Endothelial cell of umbilical vein (primary cell): Measurements from ENCODE around the gene CCDC167.

Source experiments
- CTCF ChIP-seq, 2 donors: IDR thresholded peaks; 1 replicate in 1 of 2; 2 replicates in 1 of 2; pipeline ENCODE4 v1.5.1; 2011; ENCODE audit warnings: low read length in 2 of 2, mild to moderate bottlenecking in 2 of 2, moderate library complexity in 2 of 2, control low read depth in 1 of 2, inconsistent platforms in 1 of 2, low read depth in 1 of 2; ENCODE audit not compliant: insufficient read depth in 1 of 2; ENCODE audit errors: extremely low read depth in 1 of 2
- EZH2 ChIP-seq: IDR thresholded peaks from 2 replicates; pipeline ENCODE4 v1.6.1; 2012; ENCODE audit warnings: borderline replicate concordance, low read depth, mild to moderate bottlenecking, moderate library complexity, low read length, inconsistent platforms; ENCODE audit not compliant: severe bottlenecking
- FOS ChIP-seq: IDR thresholded peaks from 2 replicates; pipeline ENCODE4 v1.6.1; 2011; ENCODE audit warnings: mild to moderate bottlenecking, low read length, moderate library complexity, borderline replicate concordance; ENCODE audit not compliant: insufficient read depth
- MAX ChIP-seq: IDR thresholded peaks from 2 replicates; pipeline ENCODE4 v1.6.1; 2011; ENCODE audit not compliant: insufficient read depth, insufficient read length
- POLR2A ChIP-seq: IDR thresholded peaks from 2 replicates; pipeline ENCODE4 v1.6.1; 2012; ENCODE audit warnings: low read depth, mild to moderate bottlenecking, control low read depth, low read length
- POLR2AphosphoS5 ChIP-seq: IDR thresholded peaks from 2 replicates; pipeline ENCODE4 v1.6.1; 2012; ENCODE audit warnings: low read depth, mild to moderate bottlenecking, control low read depth, low read length, moderate library complexity; ENCODE audit not compliant: insufficient read depth

GRCh38 chr6:37483252-37483901, 16.3 kb downstream of the CCDC167 start:
- TF ChIP-seq CTCF (IDR thresholded peaks at IDR 0.05; ENCODE audit: extremely low read depth in 1 of 2, insufficient read depth in 1 of 2, low read depth in 1 of 2, low read length in 2 of 2) (no peak), POLR2A (no peak), EZH2 (no peak), POLR2AphosphoS5 (no peak), MAX (no peak), FOS (no peak)
